CD4-positive, alpha-beta T cell treated with Interferon gamma for 1 hour (primary cell): ENCODE data around the gene NUDT2.
"Not testable (repeated sequence)": the region's sequence is repeated elsewhere in the genome, so short reads cannot be mapped to it uniquely, and the experiment has no call there.

Experiments
- DNase-seq: peaks from one replicate; pipeline ENCODE4 v3.0.0-alpha.2; 2020

NUDT2 gene

DNA sequence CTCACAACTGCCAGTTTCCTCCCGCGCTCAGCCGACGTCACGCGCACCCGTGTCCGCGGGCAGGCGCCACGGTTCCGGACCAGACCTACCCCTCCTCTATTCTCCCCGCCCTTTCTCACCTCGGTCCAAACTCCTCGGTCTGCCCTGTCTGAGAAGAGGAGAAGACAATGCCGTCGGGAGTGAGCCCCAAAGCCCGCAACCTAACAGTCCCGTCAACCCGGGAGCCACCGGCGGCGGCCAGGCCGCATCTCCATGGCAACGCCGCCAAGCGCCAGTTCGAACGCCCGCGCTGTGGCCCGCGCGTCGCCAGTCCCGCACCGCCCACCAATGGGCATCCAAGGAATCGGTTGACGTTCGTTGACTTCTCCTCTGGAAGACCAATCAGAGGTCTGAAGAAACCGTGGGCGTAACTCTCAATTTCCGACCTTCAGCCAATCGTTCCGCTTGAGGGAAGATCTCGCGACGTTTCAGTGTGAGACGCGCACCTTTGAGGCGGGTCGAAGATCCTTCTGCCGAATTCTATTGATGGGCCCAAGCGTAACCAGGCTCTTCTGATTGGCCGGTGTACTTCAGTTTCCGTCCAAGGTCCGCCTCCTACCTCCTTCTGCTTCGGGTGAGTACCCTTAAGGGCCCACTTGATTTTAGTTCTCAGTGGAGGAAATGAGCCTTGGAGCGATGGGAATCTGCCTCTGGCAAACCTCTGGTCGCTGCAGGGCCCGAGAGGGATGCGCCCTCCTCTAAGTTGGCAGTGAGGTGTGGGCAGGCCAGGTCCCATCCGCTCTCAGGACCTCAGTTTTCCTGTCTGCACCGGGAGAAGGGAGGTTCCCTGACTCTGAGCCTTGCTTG, at the start of gene NUDT2, which contains the start of gene KIF24:
Gene NUDT2 (plus strand): TSS at position 583 of the 846 bp plus-strand sequence. CDS start 9,471 bp downstream, outside the sequence.
Gene KIF24 (minus strand): TSS at position 282 of the 846 bp plus-strand sequence. CDS start 17,922 bp downstream, outside the sequence.
- DNase-seq: peak; percentile 99

DNA sequence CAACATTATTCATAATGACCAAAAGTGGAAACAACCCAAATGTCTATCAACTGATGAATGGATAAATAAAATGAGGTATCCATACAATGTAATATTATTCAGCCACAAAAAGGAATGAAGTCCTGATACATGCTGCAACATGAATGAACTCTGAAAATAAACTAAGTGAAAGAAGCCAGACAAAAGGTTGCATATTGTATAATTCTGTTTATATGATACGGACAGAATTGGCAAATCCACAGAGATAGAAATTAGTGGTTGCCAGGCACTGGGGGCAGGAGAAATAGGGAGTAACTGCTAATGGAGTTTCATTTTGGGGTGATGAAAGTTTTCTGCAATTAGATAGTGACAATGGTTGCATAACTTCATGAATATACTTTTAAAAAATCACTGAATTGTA, 47.3 kb upstream of the NUDT2 start:
- no peak for DNase-seq

DNA sequence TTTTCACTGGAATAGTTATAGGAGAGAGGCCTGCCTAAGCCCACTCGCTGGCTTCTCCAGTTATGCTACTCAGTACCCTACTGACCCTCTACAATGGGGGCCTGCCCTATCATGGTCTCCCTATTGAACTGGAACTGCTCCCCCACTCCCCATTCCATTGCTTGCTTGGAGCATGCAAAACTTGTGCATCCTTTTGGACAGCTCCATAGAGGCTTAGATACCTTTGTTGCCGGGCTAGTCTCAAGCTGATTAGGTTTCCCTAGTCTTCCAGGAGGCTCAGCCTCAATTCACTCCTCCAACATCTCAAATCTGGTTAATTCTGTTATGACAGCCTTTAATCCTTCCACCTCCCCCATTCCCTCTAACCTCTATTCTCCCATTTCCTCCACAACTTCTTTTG, 40.2 kb upstream of the NUDT2 start:
- no peak for DNase-seq

DNA sequence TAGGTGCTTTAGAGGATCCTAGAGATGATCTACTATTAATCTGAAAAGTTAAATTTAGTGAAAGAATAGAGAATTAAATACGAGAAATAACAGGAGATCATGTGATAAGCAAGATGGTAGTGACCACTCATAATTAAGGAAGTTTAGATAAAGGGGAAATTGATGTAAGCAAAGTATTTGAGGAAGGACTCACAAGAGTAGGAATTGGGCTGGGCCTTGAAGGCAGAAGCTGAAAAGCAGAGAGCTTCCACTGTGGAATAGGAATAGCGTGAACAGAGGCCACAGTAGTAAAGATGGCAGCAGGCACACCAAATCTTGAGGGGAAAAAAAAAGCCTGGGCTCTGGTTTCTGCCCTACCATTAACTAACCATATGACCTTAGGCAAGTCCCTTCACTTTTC, 38.3 kb upstream of the NUDT2 start:
- no peak for DNase-seq

DNA sequence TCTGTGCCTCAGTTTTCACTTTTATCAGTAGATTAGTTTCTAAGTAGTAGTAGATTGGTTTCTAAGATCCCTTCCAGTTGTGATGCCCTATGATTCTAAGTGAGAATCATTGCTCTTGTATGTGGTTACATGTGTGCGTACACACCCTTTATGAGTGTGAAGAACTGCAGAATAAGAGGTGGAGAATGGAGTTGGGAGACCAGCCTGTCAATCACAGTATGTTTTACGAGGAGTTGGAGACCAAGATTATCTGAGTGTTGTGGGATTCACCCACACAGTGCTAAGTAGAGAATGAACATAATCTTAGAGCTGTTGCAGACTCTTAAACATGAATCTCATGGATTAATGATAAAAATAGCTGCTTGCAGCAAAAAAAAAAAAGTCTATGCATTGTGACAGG, 37.9 kb upstream of the NUDT2 start:
- DNase-seq: no peak

DNA sequence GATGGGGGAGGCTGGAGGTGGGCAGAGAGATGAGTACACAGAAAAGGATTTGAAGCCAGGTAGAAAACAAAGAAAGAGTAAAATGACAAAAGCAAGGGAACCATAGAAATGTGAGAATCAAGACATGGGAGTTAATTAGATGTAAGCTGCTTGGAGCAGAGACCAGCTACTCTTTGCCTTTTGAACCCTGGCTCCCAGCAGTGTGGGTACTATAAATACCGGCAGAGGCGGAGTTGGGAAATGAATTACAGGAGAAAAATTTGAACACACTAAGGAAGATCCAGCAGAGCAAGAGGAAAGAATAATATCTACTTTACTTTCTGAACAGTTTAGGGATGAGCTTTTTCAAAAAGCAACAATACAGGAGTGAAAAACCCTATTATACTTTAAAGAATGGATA, 36.8 kb upstream of the NUDT2 start:
- no peak for DNase-seq

DNA sequence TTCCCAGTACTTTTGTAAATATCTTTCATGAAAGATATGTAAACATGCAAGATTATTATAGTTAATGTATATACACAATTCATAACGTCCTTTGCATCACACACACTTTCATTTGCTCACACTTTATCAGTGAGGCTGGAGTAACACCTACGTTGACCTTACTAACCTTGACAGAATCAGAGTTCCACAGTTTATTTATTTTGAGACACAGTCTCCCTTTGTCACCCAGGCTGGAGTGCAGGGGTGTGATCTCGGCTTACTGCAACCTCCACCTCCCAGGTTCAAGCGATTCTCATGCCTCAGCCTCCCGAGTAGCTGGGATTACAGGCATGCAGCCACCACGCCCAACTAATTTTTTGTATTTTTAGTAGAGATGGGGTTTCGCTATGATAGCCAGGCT, 28.3 kb upstream of the NUDT2 start:
- not testable (repeated sequence) for DNase-seq

DNA sequence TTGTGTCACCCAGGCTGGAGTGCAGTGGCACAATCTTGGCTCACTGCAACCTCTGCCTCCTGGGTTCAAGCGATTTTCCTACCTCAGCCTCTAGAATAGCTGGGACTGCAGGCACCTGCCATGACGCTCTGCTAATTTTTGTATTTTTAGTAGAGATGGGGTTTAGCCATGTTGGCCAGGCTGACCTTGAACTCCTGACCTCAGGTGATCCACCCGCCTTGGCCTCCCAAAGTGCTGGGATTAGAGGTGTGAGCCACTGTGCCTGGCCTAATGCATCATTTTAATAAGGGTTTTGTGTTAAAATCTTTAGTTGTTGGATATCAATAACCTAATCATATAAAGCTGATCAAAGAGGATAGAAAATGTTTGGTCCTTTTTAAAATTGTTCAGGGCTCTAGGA, 21.1 kb upstream of the NUDT2 start:
- DNase-seq: not testable (repeated sequence)

DNA sequence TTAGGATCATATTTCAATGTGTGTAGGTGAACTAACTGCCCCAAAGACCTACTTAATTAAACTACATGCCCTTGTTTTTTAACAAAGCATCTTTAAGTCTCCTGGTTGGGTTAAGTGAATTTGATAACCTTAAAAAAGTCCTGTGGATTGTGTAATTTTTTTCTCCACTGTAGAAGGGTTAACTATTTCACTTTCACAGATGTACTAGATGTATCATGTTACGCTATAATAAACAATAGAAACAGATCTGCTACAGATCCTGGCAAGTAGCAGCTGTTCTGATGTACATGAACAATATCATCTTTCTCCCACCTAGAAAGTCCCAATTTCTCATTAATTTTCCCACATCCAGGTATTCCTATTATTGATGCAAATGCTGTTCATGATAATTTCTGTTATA, 19.2 kb upstream of the NUDT2 start:
- DNase-seq: no peak

DNA sequence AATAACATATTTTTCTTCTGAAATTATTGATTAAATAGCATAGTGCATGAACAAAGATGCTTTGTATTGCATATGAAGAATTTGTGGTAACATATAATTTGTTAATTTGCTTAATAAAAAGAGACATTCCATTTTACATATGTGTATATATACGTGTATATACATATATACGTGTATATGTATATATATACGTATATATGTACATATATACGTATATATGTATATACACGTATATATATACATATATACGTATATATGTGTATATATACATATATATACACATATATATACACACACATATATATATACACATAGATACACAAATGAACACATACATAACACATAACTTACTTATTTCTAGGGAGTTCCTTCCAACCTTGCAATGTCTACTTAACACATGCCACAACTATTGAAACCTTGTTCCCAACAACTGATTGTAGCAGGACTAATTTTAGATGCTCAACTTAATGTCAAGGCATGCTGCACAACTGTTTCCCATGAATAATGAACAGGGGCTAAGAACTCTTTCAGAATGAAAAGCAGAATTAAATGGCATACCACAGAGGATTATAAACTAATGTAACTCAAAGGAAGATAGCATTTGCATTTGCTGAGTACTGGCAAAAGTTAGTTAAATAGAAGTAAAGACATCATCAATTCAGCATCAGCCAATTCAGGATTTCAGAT, 17.7 kb upstream of the NUDT2 start:
- no peak for DNase-seq

DNA sequence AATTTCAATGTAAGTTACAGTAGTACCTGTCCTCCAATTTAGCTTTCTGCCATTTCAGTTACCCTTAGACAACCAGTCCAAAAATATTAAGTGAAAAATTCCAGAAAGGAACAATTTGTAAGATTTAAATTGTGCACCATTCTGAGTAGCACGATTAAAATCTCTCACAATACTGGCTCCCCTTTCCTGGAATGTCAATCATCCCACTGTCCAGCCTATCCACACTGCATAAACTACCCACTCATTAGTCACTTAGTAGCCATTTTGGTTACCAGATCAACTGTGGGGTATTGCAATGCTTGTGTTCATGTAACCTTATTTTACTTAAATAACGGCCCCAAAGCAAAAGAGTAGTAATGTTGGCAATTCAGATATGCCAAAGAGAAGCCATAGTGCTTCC, 11.9 kb upstream of the NUDT2 start:
- no peak for DNase-seq

DNA sequence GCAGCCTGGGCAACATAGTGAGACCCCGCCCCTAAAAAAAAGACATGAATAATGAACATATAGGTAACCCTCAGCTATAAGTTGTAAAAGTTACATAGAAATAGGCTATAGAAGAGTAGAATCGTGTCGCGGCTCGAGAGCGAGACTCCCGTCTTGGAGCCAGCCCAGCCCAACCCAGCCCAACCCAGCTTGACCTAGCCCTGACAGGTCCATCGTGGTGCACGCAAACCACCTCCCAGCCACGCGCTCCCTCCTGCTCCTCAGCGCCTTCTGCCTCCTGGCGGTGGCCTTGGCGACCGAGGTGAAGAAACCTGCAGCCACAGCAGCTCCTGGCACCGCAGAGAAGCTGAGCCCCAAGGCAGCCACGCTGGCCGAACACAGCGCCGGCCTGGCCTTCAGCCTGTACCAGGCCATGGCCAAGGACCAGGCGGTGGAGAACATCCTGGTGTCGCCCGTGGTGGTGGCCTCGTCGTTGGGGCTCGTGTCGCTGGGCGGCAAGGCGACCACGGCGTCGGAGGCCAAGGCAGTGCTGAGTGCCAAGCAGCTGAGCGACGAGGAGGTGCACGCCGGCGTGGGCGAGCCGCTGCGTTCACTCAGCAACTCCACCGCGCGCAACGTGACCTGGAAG, 11.1 kb upstream of the NUDT2 start:
- DNase-seq: no peak

DNA sequence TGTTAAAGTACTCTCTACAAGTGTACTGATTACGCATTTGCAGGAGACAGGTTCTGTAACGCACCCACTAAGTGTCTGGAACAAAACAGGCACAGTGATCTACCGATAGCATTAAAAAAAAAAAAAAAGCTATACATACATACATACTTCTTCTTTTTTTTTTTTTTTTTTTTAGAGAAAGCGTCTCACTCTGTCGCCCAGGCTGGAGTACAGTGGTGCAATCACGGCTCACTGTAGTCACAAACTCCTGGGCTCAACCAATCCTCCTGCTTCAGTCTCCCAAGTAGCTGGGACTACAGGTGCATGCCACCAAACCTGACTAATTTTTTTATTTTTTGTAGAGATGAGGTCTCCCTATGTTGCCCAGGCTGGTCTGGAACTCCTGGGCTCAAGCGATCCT, 7.9 kb upstream of the NUDT2 start:
- DNase-seq: no peak

DNA sequence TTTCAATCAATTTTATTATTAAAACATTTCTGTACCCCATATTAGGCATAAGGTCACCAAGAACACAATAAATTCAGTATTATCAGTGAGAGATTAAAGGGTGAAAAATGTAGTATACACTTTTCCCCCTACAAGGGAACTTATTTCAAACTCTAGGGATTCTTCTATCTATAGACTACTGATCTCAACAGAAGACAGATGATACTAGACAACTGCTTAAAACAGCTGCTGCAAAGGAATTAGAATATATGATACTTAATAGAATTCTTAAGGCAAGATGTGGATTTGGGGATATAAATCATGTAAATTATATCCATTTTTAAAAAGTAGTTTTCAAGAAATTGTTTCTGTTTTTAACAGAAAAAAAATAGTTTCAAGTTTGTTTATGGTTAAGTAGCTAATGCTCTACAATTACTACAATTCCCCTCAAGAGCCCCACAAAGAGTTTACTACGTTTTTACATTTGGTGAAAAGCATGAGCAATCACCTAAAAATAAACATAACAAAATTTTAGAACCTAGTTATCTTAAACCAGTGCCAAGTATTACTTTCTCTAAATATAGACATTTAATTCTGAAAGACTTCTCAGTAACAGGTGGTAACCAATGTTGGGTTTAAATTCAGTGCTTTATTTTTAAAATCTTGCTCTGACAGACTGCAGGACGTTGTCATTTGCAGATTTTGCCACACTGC, 6.3 kb upstream of the NUDT2 start:
- no peak for DNase-seq

DNA sequence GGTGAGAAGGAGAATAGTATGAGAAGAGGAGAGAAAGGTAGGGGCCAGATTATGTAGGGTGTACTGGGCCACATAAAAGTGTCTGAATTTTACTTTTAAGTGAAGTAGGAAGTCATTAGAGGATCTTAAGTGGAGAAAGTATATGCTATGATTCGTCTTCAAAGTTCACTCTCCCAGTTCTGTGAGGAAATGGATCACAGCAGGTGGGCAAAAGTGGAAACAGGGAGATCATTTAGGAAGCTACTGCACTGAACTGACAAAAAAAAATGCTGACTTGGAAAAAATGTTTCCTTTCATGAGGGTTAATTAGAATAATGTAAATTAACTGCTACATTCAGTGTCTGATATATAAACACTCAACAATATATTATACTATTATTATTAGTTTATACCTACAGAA, 2.7 kb upstream of the NUDT2 start:
- DNase-seq: no peak

DNA sequence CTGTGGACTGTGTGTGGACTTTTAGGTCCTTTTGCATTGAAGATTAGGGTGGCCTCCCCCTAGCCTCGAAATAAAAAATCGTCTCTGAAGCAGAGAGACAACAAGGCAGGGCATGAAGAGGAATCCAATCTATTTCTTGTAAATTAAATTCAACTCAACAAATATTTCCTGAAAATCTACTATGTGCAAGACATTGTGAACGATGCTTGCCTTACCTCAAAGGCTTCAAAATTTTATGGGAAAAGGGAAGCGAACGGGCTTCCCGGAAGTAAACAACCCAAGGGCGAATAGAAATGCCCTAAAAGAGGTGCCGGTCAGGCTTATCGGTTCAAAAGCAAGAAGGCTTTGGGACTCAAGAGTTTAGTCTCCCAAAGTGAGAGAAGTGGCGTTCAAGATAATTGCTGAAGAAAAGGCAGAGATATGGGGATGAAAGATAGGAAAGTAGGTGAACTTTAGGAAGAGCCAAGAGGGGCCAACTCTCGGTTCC, 826 bp upstream of the NUDT2 start:
- DNase-seq: peak; percentile 8

DNA sequence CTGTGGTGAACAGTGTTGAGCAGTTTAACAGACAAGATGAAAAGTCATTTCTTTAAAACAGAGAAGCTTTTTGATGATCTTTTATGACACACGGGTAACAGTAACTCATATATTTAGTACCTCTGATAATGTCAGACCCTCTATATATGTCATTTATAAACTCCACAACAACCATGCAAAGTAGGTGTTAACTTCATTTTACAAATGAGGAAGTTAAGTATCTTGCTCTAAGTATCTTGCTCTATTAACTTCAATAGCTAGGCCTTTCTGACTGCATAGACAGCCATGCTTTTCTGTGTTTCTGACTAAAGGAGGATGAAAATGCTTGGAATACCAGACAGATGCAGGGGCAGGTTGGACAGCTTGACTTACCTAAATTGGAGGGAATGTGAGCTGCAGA, 1.8 kb downstream of the NUDT2 start:
- DNase-seq: no peak

DNA sequence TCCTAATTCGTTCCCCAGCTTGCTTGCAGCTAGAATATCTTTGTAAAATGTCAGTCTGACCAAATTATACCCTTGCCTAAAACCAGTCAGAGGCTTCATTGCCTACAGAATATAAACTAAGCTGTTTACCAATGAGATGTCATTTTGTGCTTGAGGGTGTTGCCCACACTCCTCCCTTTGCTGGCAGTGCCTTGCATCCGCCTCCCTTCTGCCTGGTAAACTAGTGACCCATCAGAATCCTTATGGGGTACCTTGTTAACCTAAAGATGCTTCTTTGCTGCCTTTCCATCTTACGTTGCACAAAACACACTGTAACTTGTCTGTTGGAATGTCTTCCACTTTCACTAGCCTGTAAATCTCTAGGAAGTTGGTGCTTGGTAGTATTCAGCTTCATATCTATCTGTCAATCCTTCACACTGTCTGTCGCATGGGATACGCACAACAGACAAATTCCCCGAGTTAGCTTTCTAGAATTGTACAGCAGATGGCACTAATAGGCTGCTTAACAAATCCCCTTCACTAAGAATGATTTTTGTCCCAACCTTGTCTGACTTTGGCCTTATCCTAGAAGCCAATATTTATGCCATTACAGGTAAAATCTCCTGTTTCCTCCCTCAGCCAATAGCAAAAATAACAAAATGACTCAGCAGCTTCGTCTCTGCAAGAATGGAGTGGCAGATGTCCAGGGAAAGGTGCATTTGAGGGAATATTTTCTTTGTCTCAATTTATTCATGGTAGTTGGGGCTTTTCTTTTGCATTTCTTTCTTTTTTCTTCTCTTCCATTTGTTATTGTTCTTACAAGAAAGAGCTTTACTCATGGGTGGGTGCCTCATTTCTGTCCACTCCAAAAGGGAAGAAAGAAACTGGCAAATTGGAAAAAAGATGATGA, 3.0 kb downstream of the NUDT2 start:
- DNase-seq: no peak

DNA sequence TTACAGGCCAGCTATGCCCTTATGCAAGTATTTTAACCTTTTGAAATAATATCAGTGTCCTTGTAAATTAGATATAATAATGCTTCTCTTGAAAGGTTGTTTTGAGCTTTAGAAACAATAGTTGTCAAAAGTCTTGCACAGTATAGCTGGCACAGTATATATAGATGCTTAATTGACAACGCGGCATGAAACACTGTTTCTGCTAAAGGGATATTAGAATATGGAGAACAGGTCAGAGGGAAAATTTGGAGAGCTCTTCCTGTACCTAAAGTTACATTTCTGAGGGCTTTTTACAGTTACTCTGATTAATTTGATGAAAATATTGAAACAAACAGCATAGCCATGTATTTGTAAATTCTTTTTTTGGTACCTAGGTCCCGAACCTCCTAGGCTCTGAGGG, 4.5 kb downstream of the NUDT2 start:
- DNase-seq: no peak

DNA sequence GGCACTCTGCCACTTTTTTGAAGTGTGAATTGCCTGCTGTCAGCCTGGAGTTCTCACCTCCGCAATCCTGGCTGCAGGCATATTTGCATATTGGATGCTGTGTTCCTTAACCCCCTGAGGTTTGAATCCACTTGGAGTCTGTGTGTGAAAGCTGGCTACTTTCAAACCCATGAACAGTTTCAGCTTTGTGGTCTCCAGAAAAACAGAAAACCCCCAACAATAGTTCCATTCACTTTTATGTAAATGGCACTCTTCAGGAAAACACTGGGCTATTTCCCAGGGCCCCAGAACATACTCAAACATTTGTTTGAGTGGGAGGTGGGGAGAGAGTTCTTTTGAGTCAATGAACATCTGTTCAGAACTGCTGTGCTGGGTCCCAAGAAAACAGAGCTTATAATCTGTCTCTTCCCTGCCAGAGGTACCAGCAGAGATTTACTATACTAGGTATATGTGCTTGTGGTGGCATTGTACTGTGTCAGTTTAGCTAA, 5.0 kb downstream of the NUDT2 start:
- no peak for DNase-seq

DNA sequence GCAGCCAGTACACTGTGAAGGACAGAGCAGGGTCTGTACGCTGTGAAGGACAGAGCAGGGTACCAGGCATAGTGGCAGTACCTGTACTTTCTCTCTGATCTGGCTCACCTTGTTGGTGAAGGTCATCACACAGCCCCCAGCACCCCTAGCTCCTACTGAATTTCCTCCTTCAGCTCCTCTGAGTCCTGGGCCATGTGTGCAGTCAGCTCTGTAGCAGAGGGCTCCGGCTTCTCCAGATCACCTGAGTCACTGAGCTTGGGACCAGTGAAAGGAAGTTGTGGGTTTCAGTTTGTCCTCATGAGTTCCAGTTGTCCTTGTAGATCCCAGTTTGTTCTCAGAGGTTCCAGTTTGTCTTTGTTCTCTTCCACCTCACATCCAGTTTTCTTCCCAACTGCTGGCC, 5.5 kb downstream of the NUDT2 start:
- no peak for DNase-seq

DNA sequence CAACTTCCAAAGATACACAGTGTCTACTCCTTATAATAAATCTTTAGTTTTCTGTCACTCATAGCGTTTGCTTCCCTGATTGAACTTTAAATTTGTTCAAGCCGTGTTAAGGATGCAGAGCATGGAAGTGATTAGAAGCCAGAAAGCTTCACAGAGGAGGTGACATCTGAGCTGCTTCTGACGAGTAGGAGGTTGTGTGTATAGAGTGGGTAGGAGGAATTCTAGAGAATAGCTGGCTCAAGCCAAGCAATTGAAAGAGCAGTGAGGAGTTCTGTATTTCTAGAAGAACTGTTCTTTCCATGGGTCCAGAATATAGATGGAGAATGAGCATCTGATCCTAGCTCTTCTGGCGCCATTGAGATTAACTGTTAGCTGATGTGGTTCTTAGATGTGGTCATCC, 6.0 kb downstream of the NUDT2 start:
- no peak for DNase-seq
